GM12801 (cell line): ENCODE results near the gene FHAD1.

Experiments
- CTCF ChIP-seq: IDR thresholded peaks from one replicate; pipeline ENCODE4 v1.5.1; 2011; ENCODE audit warnings: control low read depth; ENCODE audit not compliant: insufficient read length; ENCODE audit errors: extremely low read depth

Gene FHAD1

DNA sequence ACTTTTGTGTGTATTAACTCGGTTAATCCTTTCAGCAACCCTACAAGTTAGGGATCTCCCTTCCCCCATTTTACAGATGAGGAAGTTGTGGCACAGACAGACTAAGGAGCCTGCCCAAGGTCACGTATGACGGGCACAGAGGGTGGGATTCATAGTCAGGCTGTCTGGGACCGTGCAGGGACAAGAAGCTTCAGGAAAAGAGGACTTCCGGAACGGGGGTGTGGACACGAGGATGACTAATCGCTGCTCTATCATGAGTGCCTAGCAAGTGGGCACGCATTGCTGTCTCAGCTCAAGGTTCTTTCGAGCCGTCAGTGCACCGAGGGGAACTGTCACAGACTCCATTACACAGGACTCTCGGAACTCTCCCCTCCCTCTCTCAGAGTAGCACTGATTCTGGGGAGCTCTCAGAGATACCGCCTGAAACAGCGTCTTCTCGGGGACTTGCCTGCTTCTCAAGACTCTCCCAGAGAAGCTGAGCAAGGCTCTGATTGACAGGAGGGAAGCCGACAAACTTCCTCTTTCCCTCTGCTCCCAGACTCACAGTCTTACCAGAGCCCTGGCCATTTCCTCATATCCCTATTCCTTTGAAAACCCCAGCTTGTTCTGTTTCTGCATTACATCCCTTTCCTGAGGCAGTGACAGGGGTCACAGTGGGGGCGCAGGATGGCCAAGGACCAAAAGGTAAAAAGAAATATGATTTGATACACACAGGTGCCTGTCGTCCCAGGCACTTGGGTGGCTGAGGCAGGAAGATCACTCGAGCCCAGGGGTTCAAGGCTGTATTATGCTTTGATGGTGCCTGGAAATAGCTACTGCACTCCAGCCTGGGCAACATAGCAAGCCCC, 14.4 kb downstream of the FHAD1 start:
- no peak for TF ChIP-seq CTCF

- TF ChIP-seq CTCF = no peak
Measured at GRCh38 chr1:15262003-15262377, 15.0 kb downstream of the FHAD1 start.

- TF ChIP-seq CTCF = no peak
Measured at GRCh38 chr1:15262706-15263105, 15.7 kb downstream of the FHAD1 start.

DNA sequence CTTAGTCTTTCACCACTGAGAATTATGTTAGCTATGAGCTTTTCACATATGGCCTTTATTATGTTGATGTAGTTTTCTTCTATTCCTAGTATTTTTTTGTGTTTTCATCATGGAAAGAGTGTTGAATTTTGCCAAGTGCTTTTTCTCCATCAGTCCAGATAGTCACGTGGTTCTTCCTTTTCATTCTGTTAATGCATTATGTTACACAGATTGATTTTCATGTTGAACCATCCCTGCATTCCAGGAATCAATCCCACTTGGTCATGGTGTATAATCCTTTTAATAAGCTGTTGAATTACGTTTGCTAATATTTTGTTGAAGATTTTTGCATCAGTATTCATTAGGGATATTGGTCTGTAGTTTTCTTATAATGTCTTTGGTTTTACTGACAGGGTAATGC, 17.7 kb downstream of the FHAD1 start:
- TF ChIP-seq CTCF = no peak

- TF ChIP-seq CTCF = no peak
Measured at GRCh38 chr1:15271196-15271595, 24.2 kb downstream of the FHAD1 start.

- TF ChIP-seq CTCF = no peak
Measured at GRCh38 chr1:15272009-15272781, 25.2 kb downstream of the FHAD1 start.

DNA sequence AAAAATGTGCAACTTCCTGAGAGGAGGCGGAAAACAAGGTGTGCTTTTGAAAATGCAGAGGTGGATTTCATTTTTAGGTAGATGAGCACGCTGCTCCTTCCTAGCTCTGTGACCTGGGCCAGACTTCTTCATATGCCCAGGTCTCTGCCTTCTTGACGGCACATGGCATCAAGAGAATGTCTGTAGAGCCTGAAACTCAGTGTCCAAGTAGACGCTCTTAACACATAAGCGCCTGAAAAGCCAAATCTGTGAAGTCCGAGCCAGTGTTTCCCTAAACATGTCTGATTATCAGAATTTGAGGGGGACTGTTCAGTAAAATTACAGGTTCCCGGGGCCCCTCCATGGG, 25.7 kb downstream of the FHAD1 start:
- TF ChIP-seq CTCF = no peak
